ACHN (cell line): ENCODE measurements around the gene DNM3.
A peak's percentile ranks its signal among the peaks of the same experiment; 100 is the strongest.

Source experiments
- DNase-seq: peaks from one replicate; pipeline ENCODE4 v3.0.0-alpha.2; 2015
- in situ Hi-C: cut with HindIII; loops from 2 replicates; pipeline ENCODE4 v1.10.0; 2017; ENCODE audit warnings: low sequenced_read_pairs, low pct_ligation_motif_present, low pct_unique_long_range_greater_than_20kb

DNM3 gene

GRCh38 chr1:172138634-172139033 is 297.3 kb downstream of the DNM3 start:
- in situ Hi-C loops: no loop called here
- DNase-seq: no peak

DNA sequence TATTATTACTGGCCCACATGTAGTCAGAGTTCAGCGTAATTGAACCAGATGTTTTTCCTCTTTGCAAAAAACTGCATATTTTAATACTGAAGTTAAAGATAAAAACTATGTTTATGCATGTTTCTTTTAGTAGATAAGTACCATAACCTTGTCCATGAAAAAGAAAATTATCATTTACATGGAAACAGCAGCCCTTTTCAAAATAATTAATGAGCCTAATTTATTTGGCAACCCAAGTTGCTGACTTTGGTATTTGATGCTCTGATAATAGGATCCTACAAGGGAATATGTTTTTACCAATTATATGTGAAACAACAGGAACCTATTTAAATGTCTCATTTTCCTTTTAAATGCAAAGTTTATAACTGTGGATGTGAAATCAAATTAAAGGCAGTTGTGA is 297.9 kb downstream of the DNM3 start:
- DNase-seq: no peak
- in situ Hi-C loops: no loop called here

DNA sequence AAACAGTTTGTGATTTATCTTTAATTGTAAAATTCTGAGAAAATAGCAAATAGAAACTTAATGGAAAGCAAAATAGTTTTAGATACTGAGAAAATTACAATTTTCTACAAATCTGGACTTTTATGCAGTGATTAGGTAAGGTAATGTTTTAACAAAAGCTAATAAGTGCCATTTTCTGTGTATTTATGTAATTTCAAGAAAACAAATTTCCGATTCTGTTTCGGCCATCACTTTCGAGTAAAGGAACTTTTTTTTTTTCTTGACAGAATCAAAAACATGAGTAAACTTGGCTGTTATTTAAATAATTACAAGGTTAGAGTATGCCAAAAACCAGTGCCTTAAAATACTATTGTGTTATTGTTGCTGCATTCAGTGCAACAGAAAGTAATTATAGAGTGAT is 298.8 kb downstream of the DNM3 start:
- DNase-seq: no peak
- in situ Hi-C loops: no loop called here

GRCh38 chr1:172140591-172140990 is 299.3 kb downstream of the DNM3 start:
- in situ Hi-C loops: no loop called here
- no peak for DNase-seq

- in situ Hi-C loops: no loop called here
- DNase-seq: no peak
Measured at GRCh38 chr1:172141341-172141881, 300.1 kb downstream of the DNM3 start.

- no peak for DNase-seq
- in situ Hi-C loops: no loop called here
Measured at GRCh38 chr1:172142324-172142723, 301.0 kb downstream of the DNM3 start.

DNA sequence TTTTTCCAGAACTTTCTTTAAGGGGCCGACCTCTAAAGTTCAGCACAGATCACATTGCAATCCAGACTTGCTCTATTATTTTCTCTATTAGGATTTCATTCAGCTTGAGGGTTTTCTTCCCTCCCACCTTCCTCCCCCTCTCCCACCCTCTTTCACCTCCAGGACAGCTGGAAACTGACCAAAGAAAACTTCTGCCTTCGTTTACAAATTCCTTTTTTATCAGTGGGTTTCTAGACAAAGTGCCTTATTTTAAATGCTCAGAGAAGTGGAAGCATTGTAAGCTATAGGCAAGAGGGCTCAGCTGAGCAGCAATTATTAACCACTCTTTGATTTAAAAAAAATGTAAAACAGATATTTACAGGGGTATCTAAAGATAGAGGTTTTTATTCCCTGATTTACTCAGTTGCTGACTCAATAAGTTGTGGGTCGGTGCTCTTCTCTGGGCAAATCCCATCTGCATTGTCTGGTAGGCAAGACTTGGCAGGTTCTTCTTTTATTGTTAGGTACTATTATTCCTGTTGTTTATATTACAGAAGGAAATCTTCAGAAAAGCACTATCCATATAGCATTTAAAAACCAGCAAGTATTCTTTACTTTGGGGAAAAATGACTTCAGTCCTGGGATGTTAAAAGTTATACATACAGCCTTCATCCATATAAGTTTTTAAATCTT is 302.2 kb downstream of the DNM3 start:
- DNase-seq: no peak
- in situ Hi-C loops: no loop called here

DNA sequence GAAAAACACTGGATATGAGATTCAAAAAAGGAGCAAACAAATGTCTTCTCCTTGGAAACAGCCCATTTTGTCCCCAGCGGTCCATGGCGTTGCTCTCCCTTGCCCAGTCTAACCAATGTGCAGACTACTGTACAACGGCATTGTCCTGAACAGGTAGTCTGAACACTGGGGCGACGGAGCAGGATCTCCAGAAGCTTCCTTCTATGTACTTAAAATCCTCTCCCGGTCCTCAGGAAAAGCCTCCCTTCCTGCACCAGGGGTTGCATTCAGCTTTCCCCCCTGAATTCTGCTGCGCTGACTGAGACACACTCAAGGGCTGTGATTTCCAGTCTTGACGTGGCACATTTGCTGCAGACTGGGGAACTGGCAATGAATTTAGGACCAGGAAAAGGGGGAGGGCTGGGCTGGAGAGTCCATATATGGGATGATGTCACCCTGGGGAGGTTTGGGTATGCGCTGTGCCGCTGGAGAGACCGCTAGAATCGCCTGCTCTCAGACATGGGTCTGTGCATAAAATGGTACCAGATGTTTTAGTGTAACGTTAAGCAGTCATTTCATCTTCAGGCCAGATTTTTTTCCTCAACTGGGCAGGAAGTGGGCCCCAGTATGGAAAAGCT is 303.3 kb downstream of the DNM3 start:
- DNase-seq: no peak
- in situ Hi-C loops: no loop called here

- in situ Hi-C loops: no loop called here
- no peak for DNase-seq
Measured at GRCh38 chr1:172145231-172145651, 303.9 kb downstream of the DNM3 start.

GRCh38 chr1:172145656-172146055 is 304.4 kb downstream of the DNM3 start:
- no peak for DNase-seq

GRCh38 chr1:172146141-172146850 is 305.0 kb downstream of the DNM3 start:
- no peak for DNase-seq
- in situ Hi-C loops: no loop called here

More at GRCh38 chr1:172145656-172146055, 304.4 kb downstream of the DNM3 start:
- in situ Hi-C loops: no loop called here

DNA sequence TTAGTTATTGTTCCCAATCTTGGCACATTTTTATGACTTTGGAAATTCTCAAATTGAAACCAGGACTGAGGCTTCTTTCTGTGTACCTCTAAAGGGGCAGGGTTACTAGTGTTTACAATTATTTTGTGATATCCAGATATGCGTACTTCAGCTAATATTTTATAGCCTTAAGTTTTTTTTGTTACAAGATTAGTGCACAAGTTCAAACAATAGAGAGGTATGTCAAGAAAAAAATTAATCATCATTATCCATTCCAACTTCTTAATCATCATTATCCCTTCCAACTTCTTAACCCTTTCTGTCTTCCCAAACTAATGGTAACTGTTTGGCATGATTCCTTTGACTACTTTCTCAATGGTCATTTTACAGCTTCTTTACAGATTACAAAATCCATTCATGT is 306.2 kb downstream of the DNM3 start:
- in situ Hi-C loops: no loop called here
- no peak for DNase-seq

GRCh38 chr1:172148213-172148612 is 306.9 kb downstream of the DNM3 start:
- DNase-seq: no peak
- in situ Hi-C loops: no loop called here

DNA sequence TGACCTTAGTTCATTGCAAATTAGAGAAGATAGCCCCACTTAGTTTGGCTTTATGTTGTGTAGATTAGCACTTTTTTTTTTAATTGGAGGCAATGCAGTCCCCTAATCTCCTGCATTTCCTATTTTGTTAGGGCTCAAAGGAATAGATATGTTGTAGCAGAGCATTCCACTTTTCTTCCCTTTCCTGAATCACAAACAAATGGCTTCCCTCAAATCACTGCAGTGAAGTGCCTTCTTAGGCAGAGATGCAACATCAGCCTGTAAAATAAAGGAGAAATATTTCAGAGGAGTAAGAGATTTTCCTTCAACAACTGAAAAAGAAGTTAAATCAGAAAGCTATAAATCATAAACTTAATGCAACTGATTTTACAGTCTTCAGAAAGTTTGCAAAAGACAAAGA is 307.4 kb downstream of the DNM3 start:
- in situ Hi-C loops: no loop called here
- DNase-seq: no peak

DNA sequence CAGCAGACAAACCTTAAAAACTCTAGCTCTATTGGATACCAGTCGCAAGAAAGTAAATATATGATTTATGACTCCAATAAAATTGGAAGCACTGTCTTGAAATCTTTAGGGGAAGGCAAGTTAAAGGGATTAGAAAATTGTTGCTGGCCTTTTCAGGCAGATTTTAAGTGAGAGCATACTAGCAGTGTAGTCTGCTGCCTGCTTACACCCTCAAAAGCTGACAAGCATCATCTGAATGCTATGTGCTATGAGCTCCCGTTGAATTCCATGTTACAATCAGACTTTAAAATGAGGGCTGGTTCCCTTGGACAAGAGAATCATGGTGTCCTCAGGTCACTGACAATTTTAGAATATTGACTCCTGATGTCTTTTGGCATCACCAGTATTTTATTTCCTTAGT is 308.0 kb downstream of the DNM3 start:
- DNase-seq: no peak
- in situ Hi-C loops: no loop called here

DNA sequence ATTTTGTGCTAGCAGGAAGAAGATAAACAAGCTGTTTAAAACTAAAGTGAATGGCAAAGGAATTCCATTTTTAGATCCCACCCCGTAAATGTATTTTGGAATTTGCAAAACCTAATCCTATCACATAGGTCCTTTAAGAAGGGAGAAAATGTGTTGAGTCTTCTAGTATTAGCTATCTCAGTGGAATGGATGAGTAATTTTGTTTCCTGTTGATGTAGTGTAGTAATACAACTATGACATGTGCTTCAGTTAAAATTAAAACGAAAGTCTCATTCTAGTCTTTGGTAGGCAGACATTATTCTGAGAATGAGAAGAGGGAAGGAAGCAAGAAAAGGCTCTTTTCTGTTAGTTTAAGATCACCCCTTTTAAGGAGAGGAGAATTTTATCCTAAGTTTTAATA is 313.3 kb downstream of the DNM3 start:
- peak; percentile 63 for DNase-seq
- in situ Hi-C loops: no loop called here

DNA sequence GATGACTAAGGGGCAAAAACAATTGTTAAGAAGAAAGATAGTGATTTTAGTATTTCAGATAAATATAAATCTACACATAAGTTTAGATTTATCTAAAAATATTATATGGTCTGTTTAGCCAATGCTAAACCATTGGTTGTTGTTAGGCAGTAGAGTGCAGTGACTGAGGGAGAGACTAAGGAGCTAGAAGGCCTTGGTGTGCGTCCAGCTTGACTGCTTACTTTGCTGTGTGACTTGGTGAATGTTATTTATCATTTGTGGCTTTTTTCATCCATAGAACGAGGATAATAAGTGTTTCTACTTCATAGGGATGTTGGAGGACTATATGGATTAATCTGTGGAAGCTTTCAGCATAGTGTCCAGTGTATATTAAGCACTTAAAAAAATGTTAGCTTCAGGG is 314.5 kb downstream of the DNM3 start:
- DNase-seq: no peak
- in situ Hi-C loops: no loop called here

DNA sequence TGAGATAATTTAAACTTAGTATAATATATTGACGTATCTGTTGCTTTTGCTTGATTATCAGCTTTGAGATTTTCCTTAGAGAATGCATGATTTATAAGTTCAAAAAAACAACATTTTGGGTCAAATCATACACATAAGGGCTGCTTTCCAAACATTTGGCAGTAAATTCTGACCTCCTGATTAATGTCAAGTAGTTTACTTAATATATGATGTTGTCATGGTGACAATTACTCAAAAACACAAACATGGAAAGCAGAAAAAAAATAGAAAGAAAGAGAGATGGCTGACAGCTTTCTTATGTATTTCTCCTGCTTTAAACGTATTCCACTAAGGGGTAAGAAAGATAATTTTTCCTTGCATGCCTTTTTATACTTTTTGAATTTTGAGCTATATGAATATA is 320.9 kb downstream of the DNM3 start:
- no peak for DNase-seq
- in situ Hi-C loops: no loop called here

DNA sequence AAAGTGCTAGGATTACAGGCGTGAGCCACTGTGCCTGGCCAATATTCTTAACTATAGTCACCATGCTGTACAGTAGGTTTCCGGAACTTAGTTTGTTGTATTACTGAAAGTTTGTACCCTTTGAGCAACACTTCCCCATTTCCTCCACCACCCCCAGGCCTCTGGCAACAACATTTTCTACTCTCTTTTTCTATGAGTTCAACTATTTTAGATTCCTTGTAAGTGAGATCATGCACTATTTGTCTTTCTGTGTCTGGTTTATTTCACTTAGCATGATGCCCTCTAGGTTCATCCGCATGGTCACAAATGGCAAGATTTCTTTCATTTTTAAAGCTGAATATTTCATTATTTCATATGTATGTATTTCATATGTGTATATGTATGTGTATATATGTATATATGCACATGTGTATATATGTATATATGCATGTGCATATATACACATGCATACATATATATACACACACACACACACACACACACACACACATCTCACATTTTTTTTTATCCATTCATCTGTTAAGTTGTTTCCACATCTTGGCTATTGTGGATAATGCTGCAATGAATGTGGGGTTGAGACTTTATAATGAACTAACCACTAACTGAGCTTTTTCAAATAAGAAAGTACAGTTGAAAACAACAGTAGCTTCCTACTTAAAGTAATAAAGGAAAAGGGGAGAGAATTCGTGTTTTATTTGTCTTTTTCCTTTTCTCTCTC is 322.4 kb downstream of the DNM3 start:
- in situ Hi-C loops: no loop called here
- DNase-seq: peak; percentile 12
